ENCODE results near the gene PDCD1LG2.

Gene PDCD1LG2

GRCh38 chr9:5536684-5537083, 26.4 kb downstream of the PDCD1LG2 start:
- Histone ChIP-seq H3K36me3 (ENCODE audit: control insufficient read depth, low read length) (no peaks in the 10 kb centered on the region), H3K4me2 (ENCODE audit: low read length) (no peak overlapping the region), H3K79me2 (ENCODE audit: control insufficient read depth, low read length) (no peaks in the 10 kb centered on the region), H3K27me3 (ENCODE audit: control insufficient read depth, low read length) (no peaks in the 10 kb centered on the region), H3K9me3 (ENCODE audit: control insufficient read depth, insufficient read depth, low read length) (no peaks in the 10 kb centered on the region), H3F3A (ENCODE audit: control insufficient read depth, insufficient read depth) (no peaks in the 10 kb centered on the region), H3K9me2 (replicated peaks; ENCODE audit: control insufficient read depth, low read length) (no peaks in the 10 kb centered on the region), H3K4me1 (ENCODE audit: control insufficient read depth, low read length) (peaks cover 7% of the 10 kb centered on the region), H4K20me1 (ENCODE audit: control insufficient read depth, insufficient read depth, low read depth, low read length) (no peaks in the 10 kb centered on the region), H3K27ac (ENCODE audit: low read depth, low read length) (no peak overlapping the region), H3K4me3 (ENCODE audit: low read length) (no peak overlapping the region)
- no peak for TF ChIP-seq CTCF (IDR thresholded peaks at IDR 0.05; ENCODE audit: low read depth, low read length, poor library complexity, severe bottlenecking)
- TF ChIP-seq EZH2phosphoT487 (IDR thresholded peaks at IDR 0.05; ENCODE audit: borderline replicate concordance, low read length): no peak

- no peak for TF ChIP-seq EZH2phosphoT487 (IDR thresholded peaks at IDR 0.05; ENCODE audit: borderline replicate concordance, low read length)
- no peak for TF ChIP-seq CTCF (IDR thresholded peaks at IDR 0.05; ENCODE audit: low read depth, low read length, poor library complexity, severe bottlenecking)
- Histone ChIP-seq H3K4me2 (ENCODE audit: low read length) (no peak overlapping the region), H3K27me3 (ENCODE audit: control insufficient read depth, low read length) (no peaks in the 10 kb centered on the region), H4K20me1 (ENCODE audit: control insufficient read depth, insufficient read depth, low read depth, low read length) (no peaks in the 10 kb centered on the region), H3K9me3 (ENCODE audit: control insufficient read depth, insufficient read depth, low read length) (no peaks in the 10 kb centered on the region), H3K27ac (ENCODE audit: low read depth, low read length) (no peak overlapping the region), H3K36me3 (ENCODE audit: control insufficient read depth, low read length) (no peaks in the 10 kb centered on the region), H3F3A (ENCODE audit: control insufficient read depth, insufficient read depth) (no peaks in the 10 kb centered on the region), H3K4me3 (ENCODE audit: low read length) (no peak overlapping the region), H3K4me1 (ENCODE audit: control insufficient read depth, low read length) (no peaks in the 10 kb centered on the region), H3K9me2 (replicated peaks; ENCODE audit: control insufficient read depth, low read length) (no peaks in the 10 kb centered on the region), H3K79me2 (ENCODE audit: control insufficient read depth, low read length) (no peaks in the 10 kb centered on the region)
Observed at GRCh38 chr9:5543875-5544702, 33.8 kb downstream of the PDCD1LG2 start.

- H3K4me1 ChIP-seq (ENCODE audit: control insufficient read depth, low read length): peaks cover 8% of the 10 kb centered on the region
- H4K20me1 ChIP-seq (ENCODE audit: control insufficient read depth, insufficient read depth, low read depth, low read length): no peaks in the 10 kb centered on the region
- TF ChIP-seq EZH2phosphoT487 (IDR thresholded peaks at IDR 0.05; ENCODE audit: borderline replicate concordance, low read length) (no peak), CTCF (IDR thresholded peaks at IDR 0.05; ENCODE audit: low read depth, low read length, poor library complexity, severe bottlenecking) (no peak)
- H3K36me3 ChIP-seq (ENCODE audit: control insufficient read depth, low read length): no peaks in the 10 kb centered on the region
- no peak overlapping the region for H3K4me3 ChIP-seq (ENCODE audit: low read length)
- no peak overlapping the region for H3K4me2 ChIP-seq (ENCODE audit: low read length)
- H3K27ac ChIP-seq (ENCODE audit: low read depth, low read length): no peak overlapping the region
- H3K9me2 ChIP-seq (replicated peaks; ENCODE audit: control insufficient read depth, low read length): no peaks in the 10 kb centered on the region
- H3K79me2 ChIP-seq (ENCODE audit: control insufficient read depth, low read length): no peaks in the 10 kb centered on the region
- H3F3A ChIP-seq (ENCODE audit: control insufficient read depth, insufficient read depth): no peaks in the 10 kb centered on the region
- no peaks in the 10 kb centered on the region for H3K27me3 ChIP-seq (ENCODE audit: control insufficient read depth, low read length)
- no peaks in the 10 kb centered on the region for H3K9me3 ChIP-seq (ENCODE audit: control insufficient read depth, insufficient read depth, low read length)
Observed at GRCh38 chr9:5549658-5550650, 39.6 kb downstream of the PDCD1LG2 start.
